ENCODE measurements around the gene IFNAR1.
"Not testable (repeated sequence)": the region's sequence is repeated elsewhere in the genome, so short reads cannot be mapped to it uniquely, and the experiment has no call there.

The IFNAR1 gene

GRCh38 chr21:33378081-33378480 lies 53.3 kb downstream of the IFNAR1 start:
- no peak for DNase-seq

DNA sequence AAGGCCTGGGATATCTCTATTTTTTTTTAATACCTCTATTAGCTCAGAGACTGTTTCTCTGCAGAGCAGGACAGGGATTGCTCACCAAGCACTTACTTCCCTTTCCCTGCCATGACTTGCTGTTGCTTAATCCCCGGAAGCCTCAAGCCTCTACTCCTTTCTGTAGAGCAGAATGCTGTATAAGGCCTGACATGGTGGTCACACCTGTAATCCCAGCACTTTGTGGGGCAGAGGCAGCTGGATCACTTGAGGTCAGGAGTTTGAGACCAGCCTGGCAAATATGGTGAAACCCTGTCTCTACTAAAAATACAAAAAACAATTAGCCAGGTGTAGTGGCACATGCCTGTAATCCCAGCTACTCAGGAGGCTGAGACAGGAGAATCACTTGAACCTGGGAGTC lies 55.2 kb downstream of the IFNAR1 start:
- not testable (repeated sequence) for DNase-seq

GRCh38 chr21:33380483-33380998 lies 55.8 kb downstream of the IFNAR1 start:
- peak; percentile 92 for DNase-seq

DNA sequence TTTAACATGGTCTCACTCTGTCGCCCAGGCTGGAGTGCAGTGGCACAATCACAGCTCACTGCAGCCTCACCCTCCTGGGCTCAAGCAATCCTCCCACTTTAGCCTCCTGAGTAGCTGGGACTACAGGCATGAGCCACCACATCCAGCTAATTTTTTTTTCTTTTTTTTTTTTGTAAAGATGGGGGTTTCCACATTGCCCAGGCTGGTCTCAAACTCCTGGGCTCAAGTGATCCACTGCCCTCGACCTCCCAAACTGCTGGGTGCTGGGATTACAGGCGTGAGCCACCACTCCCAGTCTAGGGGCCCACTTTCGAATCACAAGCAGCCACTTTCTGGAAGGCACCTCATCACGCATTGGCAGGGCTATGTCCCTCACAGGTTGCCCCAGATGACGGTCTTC lies 56.6 kb downstream of the IFNAR1 start:
- not testable (repeated sequence) for DNase-seq

GRCh38 chr21:33383056-33383888 lies 58.5 kb downstream of the IFNAR1 start:
- peak; percentile 68 to 76 for DNase-seq

GRCh38 chr21:33384841-33385331 lies 60.1 kb downstream of the IFNAR1 start:
- peak in 1 of 2 donors; percentile 21 for DNase-seq

- DNase-seq = no peak
Measured at GRCh38 chr21:33386222-33386784, 61.5 kb downstream of the IFNAR1 start.

DNA sequence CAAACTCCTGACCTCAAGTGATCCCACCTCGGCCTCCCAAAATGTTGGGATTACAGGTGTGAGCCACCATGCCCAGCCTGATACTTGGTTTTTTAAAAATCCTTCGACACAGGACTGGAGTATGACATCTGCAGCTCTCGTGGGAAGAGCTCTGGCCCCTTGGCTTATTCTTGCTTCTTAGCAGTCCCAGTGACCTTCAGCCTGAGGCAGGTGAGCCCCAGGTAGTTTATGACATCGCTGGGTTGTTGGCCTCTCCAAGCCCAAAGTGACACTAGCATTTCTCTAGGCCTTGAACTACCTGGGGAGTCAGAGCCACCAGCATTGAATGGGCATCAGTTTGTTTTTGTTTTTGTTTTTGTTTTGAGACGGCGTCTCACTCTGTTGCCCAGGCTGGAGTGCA lies 62.5 kb downstream of the IFNAR1 start:
- no peak for DNase-seq

GRCh38 chr21:33388188-33388587 lies 63.4 kb downstream of the IFNAR1 start:
- no peak for DNase-seq

GRCh38 chr21:33390479-33390878 lies 65.7 kb downstream of the IFNAR1 start:
- no peak for DNase-seq

DNA sequence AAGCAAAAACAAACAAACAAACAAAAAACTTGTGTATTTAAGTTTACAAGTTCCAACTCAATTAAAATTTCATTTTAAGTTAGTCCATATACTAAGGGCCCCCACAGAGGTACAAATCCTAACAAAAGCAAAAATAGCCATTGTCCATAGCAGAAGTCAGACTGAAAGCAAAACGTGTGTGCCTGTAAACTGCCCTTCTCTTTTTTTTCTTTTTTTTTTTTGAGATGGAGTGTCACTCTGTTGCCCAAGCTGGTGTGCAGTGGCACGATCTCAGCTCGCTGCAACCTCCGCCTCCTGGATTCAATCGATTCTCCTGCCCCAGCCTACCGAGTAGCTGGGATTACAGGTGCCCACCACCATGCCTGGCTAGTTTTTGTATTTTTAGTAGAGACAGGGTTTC lies 66.9 kb downstream of the IFNAR1 start:
- DNase-seq = no peak

DNA sequence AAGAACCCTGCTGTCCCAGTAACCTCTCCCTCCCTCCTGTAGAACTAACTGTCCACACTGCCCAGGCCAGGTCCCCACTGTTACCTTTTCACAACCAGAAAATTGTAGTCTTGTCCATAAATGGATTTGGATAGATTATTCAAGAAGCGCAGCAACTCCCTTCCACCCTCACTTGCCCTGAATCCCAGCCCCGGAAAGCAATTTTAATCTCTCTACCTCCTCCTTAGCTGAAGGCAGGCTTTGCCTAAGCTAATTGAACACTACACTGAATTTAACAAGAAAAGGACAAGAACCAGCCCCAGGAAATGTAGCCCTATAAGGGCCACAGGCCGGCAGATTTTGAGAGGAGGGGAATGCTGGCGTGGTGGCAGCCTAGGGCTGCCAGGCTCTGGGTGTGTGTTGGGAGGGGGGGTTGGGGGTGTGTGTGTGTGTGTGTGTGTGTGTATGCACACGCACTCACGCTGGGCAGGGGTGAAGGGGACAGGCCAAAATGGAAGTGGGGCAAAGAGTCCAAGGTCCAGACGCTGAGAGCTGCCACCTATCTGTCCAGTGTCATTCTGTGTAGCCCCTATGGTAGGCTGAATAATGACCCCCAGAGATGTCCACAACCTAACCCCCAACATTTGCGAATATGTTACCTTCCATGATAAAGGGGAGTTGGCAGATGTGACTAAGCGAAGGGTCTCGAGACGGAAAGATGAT lies 67.7 kb downstream of the IFNAR1 start:
- DNase-seq = no peak

DNA sequence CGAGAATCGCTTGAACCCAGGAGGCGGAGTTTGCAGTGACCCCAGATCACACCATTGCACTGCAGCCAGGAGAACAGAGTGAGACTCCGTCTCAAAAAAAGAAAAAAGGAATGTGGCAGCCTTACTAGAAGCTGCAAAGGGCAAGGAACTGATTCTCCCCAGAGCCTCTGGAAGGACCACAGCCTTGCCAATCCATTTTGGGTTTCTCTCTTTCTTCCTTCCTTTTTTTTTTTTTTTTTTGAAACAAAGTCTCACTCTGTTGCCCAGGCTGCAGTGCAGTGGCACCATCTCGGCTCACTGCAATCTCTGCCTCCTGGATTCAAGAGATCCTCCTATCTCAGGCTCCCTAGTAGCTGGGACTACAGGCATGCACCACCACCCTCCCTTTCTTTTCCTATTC lies 68.6 kb downstream of the IFNAR1 start:
- DNase-seq = no peak

GRCh38 chr21:33394260-33394659 lies 69.5 kb downstream of the IFNAR1 start:
- no peak for DNase-seq

DNA sequence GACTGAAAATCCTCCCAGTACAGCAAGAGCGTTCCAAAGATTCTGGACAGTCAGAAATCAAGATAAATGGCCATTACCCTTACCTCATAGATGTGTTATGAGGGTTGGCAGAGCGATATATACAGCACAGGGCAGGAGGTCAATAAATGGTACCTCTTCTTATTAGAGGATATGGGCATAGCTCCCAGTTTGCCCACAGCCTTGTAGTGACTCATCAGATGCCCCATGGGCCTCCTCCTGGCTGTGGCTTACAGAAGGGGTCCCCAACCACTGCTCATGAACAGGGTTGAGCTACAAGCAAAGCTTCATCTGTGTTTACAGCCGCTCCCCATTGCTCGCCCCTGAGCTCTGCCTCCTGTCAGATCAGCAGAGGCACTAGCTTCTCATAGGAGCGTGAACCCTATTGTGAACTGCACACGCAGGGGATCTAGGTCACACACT lies 71.1 kb downstream of the IFNAR1 start:
- no peak for DNase-seq

DNA sequence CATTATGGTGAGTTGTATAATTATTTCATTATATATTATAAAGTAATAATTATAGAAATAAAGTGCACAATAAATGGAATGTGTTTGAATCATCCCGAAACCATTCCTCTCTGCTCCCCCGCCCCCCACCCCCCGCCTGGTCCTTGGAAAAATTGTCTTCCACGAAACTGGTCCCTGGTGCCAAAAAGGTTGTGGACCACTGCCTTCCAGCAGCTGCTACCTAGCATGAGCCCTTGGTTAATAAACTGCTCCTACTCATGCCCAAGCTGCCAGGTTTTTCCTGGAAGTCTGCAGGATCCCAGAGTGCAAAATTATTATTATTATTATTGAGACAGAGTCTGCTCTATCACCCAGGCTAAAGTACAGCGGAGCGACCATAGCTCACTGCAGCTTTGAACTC lies 71.7 kb downstream of the IFNAR1 start:
- DNase-seq = no peak

DNA sequence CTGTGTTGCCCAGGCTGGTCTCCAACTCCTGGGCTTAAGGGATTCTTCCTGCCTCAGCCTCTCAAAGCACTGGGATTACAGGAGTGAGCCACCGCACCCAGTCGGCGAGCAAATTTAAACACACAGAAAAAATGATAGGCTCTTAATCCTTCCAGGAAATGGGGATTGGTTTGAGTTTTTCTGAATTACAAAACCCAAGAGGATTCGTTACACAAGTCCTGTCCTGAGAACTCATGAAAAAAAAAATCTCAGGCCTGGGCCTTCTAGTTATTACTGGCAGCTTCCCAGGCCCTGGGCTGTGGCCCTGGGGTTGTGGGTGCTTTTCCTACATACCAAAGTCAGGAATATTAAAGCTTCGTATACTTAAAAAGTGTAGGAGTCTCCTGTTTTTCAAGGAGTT lies 72.2 kb downstream of the IFNAR1 start:
- no peak for DNase-seq

DNA sequence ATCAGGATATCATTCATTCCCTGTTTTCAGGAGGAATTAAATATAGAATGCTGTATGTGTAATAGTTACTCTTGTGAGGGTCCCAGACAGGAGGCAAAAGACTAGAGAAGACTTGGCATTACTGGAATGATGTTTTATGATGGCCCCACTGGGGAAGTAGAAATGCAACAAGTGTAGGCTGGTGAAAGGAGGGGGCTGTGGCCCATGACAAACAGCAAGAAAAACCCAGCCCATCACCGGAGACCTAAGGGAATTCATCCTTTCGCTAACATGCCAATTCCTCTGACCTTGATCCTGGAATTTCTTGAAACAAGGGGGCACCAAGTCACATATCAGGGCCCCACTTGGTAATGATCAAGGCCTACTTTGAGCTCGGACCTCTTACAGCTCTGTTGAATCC lies 72.9 kb downstream of the IFNAR1 start:
- DNase-seq = no peak

DNA sequence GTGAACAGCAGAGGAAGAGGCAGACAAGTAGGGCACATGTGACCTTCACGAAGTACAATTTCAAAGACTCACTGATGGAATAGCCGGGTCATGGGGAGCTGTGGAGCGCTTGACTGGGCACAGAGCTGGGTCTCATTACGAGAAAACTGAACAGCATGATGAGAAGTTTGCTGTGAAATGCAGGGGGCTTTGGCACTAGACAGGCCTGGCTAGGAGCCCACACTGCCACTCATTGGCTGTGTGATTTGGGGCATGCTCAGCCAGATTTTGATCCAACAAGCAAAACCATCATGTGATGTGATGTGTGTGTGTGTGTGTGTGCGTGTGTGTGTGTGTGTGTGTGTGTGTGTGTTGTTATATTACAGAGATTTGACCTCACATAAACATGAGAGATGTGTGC lies 73.6 kb downstream of the IFNAR1 start:
- no peak for DNase-seq

DNA sequence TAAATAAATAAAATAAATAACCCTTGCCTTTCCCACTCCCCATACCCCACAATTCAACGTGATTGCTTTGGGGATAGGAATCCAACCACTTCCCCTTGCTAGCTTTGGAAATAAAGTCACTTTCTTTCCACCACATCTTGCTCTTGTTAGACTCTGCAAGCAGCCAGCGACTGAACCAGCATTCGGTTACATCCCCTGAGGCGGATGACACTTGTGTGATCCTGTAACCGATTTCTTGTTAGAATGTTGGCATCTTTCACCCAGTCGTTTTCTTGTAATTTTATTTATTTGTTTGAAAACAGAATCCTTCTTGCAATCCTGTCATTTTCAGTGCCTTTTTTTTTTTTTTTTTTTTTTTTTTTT lies 76.8 kb downstream of the IFNAR1 start:
- no peak for DNase-seq

DNA sequence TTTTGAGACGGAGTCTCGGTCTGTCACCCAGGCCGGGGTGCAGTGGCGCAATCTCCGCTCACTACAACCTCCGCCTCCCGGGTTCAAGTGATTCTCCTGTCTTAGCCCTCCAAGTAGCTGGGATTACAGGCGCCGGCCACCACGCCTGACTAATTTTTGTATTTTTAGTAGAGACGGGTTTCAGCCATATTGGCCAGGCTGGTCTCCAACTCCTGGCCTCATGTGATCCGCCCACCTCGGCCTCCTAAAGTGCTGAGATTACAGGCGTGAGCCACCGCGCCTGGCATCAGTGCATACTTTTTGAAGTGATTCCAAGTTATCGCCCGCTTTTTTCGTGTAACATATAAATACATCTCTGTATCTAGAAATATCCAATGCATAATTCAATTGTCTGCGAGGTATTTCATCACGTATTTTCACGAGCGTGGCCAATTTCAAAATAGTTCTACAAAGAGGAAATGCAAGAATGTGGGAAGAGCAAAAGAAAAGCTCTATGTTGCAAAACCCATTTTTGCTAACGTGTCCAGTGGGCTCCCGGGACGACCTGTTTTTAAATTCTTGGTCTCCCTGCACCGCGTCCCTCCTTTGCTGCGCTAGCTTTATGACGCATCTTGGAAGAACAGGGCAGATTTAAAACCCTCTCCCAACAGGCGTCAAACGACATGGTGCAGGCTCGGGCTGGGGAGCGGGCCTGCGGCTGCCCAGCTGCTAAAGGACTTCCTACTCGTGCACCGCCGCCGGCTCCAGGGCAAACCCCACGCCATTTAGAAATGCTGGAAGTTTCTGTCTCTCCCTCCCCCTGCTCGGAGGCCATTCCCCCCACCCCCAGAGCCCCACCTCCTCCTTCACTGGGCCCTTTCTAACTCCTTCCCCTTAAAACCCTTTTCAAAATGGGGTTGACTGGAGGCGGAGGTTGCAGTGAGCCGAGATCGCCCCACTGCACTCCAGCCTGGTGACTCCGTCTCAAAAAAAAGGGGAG lies 77.5 kb downstream of the IFNAR1 start:
- DNase-seq = no peak

- DNase-seq = peak in 1 of 2 donors; percentile 45
Measured at GRCh38 chr21:33403128-33403785, 78.5 kb downstream of the IFNAR1 start, which contains the start of gene IFNGR2. Gene IFNGR2, plus strand, starts transcription at chr21:33403413. Its CDS starts 131 bp downstream, at chr21:33403544.

Data from stimulated activated CD4-positive, alpha-beta T cell treated with anti-CD3 and anti-CD28 coated beads, Interleukin-2, amount 100 ng/mL, for 24 hours (primary cell).